HG03095 (cell line): ENCODE results near the gene EML1.

Source experiments
- ATAC-seq: cut with Tn5 transposase; IDR thresholded peaks from one replicate; pipeline ENCODE4 v1.9.1; 2021; ENCODE audit warnings: moderate library complexity; ENCODE audit not compliant: unreplicated experiment

EML1 gene

DNA sequence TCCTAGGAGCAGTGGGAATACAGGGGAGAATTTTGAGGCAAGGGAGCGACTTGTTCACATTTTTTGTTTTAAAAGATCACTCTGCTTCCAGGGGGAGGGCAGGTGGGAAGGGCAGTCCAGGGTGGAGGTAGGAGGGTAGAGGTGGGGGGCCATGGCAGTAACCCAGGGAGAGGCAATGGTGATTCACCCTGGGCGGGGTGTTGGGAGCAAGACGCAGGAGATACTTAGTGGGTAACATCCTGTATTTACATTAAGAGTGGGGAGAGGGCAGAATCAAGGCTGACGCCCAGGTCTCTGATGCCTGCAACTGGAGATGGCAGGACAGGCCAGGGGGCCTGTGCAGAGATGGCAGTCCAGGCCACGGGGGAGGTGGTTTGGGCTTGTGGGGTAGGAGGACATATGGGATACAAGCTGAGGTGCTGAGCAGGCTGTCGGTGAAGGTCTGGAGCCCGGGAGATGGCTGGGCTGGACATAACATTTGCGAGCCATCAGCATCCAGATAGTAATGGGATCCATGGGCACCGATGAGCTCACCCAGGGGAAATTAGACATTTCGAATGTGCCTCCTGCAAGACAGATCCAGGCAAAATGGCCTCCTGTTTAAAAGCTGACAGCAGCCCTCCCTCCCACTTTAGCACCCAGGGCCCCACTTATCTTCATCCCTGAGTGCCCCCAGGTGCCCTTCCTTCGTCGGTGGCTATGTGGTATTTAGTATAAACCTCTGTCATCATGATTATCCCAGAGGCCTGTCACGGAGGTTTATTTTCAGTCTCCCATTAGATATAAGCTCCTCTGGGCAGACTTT, 9.3 kb downstream of the EML1 start:
- no peak for ATAC-seq

DNA sequence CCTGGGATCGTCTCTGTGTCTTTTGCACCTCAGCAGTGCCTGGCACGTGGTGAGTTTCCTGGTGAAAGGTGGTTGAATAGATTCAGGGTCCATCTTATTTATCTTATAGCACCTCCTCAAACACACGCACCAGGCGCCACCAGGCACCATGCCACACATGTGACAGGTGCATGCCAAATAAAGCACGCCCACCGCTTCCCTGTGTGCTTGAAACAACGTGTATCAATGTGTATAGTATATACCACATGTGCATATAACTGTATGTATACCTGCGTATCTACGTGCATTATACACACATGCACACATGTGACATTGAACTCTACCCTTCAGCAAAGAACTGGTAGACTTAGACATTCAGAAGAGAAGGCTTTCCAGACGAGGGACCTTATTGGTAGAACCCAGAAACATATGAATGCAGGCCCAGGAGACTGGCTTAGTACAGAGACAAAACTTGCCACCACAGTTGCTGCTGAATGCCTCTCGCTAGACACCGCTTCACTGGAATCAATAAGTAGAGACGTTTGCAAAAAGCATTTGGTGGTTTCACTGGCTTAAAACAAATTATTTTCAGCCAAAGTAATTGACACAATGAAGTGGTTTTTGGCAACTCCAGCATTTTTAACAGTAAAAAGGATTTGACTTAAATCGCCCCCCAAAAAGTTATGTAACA, 10.0 kb downstream of the EML1 start:
- ATAC-seq, result no peak

DNA sequence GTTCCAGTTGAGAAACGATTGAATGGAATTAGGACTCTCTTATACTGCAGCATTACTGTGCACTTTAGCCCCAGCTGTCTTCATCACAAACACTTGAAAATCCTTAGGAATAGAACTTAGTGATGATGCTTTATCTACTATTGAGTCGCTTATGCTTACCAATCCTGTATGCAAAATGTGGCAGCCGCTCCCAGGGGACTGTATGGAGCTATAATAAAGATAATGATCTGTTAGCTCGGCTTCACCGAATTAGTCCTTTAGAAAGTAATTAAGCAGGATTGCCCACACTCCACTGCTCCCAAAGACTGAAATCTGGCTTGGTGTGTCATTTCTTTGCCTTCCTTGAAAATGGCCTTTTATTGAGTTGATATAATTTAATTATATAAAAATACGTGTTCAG, 10.6 kb downstream of the EML1 start:
- no peak for ATAC-seq

DNA sequence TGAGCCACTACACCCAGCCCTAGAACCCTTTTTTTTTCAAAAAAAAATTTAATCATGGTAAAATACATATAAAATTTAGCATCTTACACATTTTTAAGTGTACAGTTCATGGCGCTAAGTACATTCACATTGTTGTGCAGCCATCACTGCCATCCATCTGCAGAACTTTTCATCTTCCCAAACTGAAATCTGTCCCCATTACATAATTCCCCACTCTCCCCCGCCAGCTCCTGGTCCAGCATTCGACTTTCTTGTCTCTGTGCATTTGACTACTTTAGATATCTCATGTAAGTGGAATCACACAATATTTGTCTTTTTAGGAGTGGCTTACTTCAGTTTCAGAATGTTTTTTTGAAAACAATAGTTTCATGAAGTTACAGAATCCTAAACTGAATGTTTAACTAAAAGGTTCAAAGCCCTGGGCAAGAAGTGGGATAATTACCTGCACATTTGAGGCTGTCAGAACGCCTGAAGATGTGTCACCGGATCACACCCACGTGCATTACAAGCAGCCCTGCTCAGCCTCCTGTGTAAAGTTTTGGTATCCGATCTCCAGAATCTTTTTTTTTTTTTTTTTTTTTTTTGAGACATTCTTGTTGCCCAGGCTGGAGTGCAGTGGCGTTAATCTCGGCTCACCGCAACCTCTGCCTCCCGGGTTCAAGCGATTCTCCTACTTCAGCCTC, 12.7 kb downstream of the EML1 start:
- no peak for ATAC-seq

DNA sequence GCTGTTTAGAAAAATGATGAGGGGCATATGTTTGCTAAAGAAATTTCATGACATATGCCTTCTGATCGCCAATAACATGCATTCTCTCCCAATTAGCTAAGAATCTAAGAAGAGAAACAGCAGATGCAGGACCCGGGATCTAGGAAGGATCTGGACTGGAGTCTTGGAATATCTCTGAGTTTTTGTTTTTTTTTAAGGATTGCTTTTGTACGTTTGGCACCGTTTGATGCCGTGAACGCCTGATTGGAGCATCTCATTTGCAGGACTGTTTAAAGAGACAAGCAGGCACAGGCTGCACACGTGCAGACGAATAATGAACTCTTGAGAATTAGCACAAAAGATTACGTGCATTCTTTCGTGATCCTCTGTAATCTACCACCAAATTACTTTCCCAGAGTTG, 13.6 kb downstream of the EML1 start:
- no peak for ATAC-seq

GRCh38 chr14:99807413-99808153, 14.4 kb downstream of the EML1 start:
- no peak for ATAC-seq

DNA sequence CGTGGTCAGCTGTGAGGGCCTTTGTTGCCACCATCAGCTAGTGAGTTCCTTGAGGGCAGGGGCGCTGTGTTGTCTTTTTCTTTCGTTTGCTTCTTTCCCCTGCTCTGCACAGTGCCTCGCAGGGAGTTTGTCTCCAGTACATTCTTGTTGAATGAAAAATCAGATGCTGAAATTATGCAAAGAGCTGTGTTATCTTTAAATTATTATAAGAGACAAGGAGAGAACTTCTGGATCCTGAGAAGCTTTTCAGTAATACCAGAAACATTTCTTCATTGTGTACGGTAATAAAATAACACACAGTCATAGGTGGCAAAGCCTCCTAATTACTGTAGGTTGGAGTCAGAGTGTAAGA, 14.9 kb downstream of the EML1 start:
- no peak for ATAC-seq

DNA sequence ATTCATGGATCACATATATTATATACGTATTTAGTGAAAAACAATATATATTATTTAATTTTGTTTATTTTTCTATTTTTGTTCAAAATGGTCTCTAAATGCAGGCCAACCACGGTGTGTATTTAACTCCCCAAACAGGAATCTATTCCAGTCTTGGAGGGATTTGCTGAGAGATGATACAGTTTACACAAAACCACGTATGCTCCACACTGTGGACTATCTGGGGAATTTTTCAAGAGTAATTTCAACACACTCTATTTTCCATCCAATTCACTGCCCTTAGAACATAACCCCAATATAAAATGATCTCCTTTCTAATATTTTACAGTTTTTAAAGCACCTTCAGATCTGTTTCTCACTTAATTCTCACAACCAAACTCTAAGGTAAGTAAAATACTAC, 15.3 kb downstream of the EML1 start:
- ATAC-seq, result no peak

DNA sequence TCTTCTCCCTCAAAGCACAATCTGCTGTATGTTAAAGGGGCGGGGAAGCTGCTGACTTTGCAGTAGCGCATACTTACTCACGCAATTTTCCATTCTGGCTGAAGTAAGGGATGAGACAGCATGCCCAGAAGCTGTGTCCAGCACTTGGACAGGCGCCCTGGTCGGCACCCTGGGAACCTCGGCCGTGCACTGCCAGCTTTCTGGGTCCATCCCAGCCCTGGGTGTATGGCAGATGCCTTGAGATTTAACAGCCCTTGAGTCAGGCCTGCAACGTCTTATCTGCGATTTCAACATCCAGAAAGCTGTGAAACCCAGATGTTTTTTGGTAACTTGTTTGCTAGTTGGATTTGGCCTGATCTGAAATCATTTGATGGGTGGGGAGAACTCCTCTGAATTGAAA, 16.1 kb downstream of the EML1 start:
- no peak for ATAC-seq

DNA sequence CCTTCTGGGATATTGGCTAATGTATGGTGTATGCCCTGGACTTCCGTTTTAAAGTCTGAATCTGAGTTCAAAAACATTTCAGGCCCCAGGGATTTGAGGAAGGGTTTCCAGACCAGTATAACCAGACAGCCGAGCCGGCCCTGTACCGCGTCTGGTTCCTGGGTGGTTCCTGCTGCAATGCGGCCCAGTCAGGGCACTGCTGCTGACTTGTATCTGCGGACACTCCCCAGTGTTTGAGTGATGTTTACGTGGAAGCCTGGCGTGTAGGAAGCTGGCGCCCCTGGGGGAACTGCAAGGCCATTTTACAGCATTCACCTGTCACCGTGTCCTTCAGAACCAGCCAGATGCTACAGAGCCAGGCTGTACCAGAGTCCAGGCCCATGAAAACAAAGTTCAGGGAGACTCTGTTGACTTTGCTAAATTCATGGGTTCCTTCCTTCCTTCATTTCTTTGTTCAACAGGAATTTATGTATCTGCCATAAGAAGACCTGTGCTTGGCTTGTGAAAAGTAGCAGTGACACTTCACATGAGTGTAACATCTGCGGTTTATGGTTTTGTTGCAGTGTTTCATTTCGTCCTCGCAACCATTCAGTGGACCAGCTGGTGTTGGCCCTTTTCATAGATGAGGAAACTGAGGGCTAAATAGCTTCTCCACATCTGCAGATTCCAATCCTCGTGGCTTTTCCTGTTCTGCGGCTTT, 16.8 kb downstream of the EML1 start:
- no peak for ATAC-seq

GRCh38 chr14:99810559-99810874, 17.3 kb downstream of the EML1 start:
- ATAC-seq, result no peak

GRCh38 chr14:99812096-99812750, 19.0 kb downstream of the EML1 start:
- no peak for ATAC-seq

DNA sequence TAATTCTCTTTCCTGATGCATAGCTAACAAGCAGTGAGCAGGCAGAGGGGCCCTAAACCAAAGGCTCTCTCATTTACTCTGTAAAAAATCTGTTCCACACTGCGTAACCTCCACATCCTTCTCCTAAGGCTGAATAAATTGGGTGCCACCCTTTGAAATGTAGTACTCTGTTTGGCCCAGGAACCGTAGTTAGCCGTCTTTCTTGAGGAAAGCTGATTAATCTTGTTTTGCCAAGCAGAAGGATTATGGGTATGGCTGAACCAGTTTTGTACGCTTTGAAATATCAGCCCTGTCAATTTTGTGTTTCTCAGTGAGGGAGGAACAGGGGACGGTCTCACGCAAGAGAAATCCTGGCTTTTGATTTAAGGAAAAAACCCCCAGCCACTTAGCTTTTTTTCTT, 19.7 kb downstream of the EML1 start:
- no peak for ATAC-seq

GRCh38 chr14:99815696-99816095, 22.5 kb downstream of the EML1 start:
- ATAC-seq, result no peak

GRCh38 chr14:99816217-99816616, 23.0 kb downstream of the EML1 start:
- no peak for ATAC-seq

- no peak for ATAC-seq
Observed at GRCh38 chr14:99816642-99817041, 23.4 kb downstream of the EML1 start.

GRCh38 chr14:99817331-99817730, 24.1 kb downstream of the EML1 start:
- ATAC-seq, result no peak

GRCh38 chr14:99818503-99819036, 25.4 kb downstream of the EML1 start:
- no peak for ATAC-seq

DNA sequence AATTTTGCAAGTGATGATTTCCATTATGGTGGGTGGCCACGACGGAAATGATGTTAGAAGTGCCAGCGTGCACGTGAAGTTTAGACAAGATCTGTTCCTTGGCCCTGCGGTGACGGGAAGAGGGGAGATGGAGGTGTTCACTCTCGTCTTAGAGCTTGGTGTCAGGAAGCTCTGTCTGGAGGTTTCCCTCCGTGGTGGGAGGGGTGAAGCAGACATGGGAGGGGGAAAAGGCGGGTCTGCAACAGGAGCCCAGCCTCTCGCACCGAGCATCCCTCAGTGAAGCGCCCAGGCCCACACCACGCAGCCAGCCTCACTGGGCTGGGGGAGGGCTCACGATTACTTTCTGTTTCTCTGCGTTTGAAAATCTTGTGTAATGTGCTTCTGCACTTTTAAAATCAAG, 26.3 kb downstream of the EML1 start:
- ATAC-seq, result no peak

- ATAC-seq, result no peak
Observed at GRCh38 chr14:99820702-99821331, 27.6 kb downstream of the EML1 start.
